NCI-H187 treated with DMSO at 0.1 percent for 48 hours (cell line): ENCODE measurements around the gene LSM10.

ENCODE experiments used
- DNase-seq: peaks from one replicate; lab custom pipeline; 2025; lab: John Stamatoyannopoulos, UW

LSM10 gene

DNA sequence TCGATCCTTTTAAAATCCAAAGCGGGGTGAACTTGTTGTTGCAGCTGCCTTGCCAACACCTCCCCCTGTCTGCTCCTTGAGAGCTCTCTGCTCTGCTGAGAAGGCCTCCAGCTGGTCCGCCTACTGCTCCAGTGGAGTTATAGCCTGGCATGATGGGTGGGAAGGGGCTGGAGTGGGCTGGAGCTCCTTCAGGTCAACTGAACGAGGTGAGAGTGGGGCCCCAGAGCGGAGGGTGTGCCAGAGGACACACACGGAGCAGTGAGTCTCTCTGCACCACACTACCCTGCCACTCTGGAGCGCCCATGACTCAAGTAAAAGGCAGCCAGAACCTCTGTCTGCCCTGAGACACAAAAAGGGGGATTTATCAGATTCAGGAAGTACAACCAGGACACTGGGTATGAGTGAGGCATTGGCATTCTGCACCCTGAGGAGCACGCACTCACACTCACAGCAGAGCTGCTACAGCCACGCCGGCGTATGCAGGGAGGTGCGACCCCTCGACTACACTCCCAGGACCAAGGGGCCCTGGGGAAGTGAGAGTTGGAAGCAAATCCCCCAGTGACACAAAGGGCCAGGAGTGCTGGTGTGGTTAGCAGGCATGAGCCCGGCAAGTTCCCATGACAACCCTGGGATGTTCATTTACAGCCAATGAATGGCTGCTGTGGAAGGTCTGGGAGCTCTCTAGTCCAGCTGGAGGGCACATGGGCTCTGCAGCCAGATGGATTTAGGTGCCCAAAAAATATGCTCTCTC lies 46.3 kb downstream of the LSM10 start:
- no peak for DNase-seq

DNA sequence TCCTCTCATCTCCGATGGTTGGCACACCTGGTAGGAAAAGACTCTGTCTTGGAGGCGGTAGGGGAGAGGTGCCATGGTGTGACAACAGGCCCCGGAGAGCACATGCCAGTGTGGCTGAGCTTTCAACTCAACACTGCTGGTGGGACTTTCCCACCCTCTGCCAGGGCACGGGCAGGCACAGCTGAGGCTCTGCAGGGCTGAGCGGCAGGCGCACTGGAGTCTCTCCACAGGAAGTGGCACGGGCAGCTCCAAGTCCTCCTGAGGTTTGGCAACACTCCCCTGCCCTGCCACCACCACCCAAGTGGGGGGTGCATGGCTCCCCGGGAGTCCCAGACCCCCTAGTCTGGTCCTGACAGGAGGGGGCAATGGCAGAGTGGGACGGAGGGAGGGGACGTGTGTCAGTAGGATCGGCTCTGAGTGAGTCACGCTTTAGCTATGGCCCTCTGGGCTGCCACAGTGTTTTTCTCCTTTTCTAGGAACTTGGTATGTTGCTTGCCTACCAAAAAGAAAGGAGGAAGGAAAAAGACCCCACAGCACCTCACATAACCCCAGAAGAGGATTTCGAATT lies 47.0 kb downstream of the LSM10 start:
- DNase-seq, result no peak

DNA sequence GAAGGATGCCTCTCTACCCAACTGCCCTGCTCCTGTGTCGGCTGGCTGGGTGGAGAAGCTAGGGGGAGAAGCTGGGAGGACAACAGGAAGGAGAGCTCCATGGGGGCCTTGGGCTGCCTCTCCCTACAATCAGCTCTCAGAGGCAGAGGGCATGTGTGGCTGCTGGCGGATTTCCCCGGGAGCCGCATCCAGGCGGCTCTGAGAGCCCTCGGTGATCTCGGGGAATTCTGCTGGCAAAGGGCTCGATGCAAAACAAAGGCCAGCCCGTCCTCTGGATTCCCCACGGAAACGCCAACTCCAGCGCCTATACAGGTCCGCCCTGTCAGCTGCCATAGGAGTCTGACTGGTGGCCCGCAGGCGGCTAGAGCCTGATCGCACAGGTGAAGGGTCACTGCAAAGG lies 47.9 kb downstream of the LSM10 start:
- DNase-seq, result no peak

DNA sequence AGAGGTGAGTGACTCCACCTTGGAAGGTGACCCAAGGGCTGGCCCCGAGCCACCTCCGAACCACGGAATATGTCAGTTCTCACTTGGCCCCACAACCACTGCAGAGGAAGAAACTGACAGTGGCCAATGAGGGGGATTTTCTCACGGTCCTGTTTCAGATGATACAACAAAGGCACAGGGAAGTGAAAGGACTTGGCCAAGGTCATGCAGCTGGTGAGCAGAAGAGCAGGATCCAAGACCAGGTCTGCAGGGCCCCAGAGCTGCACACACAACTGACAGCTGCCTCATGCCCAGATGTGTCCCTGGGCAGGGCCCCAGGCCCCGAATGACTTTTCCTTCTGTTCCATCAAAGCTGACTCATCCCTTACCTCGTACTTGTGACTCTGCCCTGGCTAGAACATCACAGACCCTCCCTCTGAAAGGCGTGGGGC lies 48.5 kb downstream of the LSM10 start:
- DNase-seq, result no peak

DNA sequence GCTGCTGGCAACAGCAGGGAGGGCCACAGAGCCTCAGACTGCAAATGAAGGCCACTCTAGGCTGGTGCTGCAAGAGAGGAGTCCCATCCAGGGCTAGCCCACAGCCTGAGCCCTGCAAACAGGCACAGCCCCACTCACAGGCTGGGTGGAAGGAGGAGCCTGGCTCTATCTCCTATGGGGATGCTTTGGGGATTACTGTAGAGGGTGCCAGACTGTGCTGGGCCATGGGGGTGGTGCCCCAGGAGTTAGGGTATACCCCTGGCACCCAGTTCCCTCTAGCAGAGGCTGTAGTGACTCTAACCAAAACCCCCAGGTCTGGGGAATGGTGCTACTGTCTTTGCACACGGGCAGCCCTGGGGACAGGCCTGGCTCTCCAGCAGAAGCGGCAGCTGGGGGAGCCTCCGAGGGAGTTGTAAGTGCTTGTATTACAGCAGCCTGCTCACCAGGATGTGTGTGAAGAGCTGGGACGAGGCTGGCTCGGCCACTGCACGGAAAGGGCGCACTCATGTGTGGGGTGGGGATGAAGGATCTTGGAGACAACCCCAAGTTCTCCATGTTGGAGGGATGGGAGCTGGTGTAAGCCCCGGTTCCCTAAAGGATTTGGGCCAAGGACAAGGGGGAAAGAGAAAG lies 50.9 kb downstream of the LSM10 start:
- no peak for DNase-seq

DNA sequence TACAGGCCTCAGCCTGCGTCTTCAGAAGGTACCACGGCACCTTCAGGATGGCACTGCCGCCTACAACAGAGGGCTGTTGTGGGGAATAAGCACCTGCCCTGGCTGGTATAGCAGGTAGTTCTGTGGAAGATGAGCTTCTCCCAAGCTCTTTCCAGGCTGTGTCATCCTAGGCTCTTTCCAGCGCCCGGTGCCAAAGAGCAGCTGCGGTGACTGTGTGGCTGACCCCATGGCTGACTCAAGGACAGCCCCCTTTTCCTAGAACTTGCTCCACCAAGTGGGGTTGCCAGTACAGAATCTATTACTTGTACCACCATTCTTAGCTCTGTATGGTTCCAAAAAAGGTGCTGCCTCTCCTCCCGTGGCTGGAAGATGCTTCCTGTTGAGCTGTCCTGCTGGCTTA lies 52.4 kb downstream of the LSM10 start:
- DNase-seq, result no peak

DNA sequence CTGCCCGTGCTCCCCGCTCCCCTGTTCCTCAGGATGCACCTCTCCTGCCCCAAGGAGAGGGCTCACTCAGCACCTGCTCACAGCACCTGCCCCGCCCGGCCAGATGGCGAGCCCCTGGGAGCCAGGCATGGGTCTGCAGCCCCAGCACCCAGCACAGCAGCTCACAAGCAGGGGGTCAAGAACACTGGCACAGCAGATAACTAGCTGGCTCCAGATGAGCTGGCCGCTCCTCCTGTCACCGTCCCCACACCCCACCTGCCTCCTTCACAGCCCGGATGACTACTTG lies 53.4 kb downstream of the LSM10 start:
- DNase-seq, result no peak

DNA sequence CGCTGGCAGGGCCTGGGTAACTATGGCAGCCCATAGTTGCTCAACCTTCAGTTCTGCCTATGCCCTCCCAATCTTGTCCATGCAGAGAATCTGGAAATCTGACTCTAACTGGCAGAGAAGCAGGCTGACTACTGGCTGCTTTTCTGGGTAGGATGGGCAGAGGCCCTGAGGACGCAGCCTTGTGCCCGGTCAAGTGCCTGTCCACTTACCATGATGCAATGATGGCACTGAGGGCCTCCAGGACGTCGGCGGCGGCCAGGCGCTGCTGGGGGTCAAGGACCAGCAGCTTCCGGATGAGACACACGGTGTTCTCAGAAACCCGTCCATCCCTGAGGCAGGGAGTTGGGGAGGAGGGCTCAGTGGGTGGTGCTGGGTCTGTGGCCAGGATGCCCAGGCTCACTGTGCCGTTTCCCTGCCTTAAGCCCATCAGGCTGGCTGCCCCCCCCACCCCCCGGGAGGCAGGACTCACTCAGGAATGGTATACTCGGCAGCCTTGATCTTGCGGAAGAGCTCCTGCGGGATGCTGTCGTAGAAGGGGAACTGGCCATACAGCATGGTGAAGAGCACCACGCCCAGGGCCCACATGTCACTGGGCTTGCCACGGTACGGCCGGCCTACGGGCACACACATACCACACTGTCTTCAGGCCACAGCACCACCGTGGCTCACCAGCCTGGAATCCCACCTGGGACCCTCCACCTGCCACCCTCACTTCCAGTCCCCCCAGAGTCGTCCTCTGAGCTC lies 53.9 kb downstream of the LSM10 start:
- no peak for DNase-seq
